K562 (cell line): Measurements from ENCODE around the gene ROR2.

ENCODE experiments used
- CHCHD3 ChIP-seq: fragments of 250-450 bp; sonication (Bioruptor Pico); IDR thresholded peaks from 2 replicates; pipeline ENCODE4 v2.1.2; 2022; ENCODE audit warnings: mild to moderate bottlenecking
- CTCF ChIP-seq, 3 experiments: IDR thresholded peaks in 2 of 3; conservative IDR thresholded peaks in 1 of 3; 2 replicates each; pipeline ENCODE4 v1.5.1; 2011 to 2012; ENCODE audit warnings: low read length in 3 of 3, mild to moderate bottlenecking in 3 of 3, control low read depth in 2 of 3, improper control_type of control experiment in 1 of 3, inconsistent platforms in 1 of 3, low read depth in 1 of 3, mixed read lengths in 1 of 3, moderate library complexity in 1 of 3; ENCODE audit not compliant: insufficient read depth in 2 of 3
- KAT7 ChIP-seq: sonication (generic); formaldehyde crosslinking; IDR thresholded peaks from 2 replicates; pipeline ENCODE4 v1.8.0; 2022; ENCODE audit warnings: missing genetic modification reagents, mild to moderate bottlenecking, borderline replicate concordance
- KHSRP ChIP-seq: fragments of 450-650 bp; IDR thresholded peaks from 2 replicates; pipeline ENCODE4 v1.6.1; 2017
- LCOR ChIP-seq: sonication (generic); formaldehyde crosslinking; IDR thresholded peaks from 2 replicates; pipeline ENCODE4 v1.8.0; 2022; ENCODE audit warnings: mild to moderate bottlenecking, missing genetic modification reagents
- ZNF384 ChIP-seq: IDR thresholded peaks from 2 replicates; pipeline ENCODE4 v1.6.1; 2012; ENCODE audit warnings: low read depth, low read length, improper control_type of control experiment
- ZSCAN29 ChIP-seq: fragments of 450-650 bp; IDR thresholded peaks from 2 replicates; pipeline ENCODE4 v1.6.1; 2017
- TF ChIP-seq, protein P1 (sequence below): sonication (generic); formaldehyde crosslinking; IDR thresholded peaks from 2 replicates; pipeline ENCODE4 v1.8.1; 2023; ENCODE audit warnings: mild to moderate bottlenecking, missing genetic modification reagents
- TF ChIP-seq, protein P2 (sequence below), 2 experiments: IDR thresholded peaks; 2 replicates each; pipeline ENCODE4 v1.6.1; 2012; ENCODE audit warnings: improper control_type of control experiment in 2 of 2, low read depth in 2 of 2, low read length in 2 of 2, borderline replicate concordance in 1 of 2

DNA sequence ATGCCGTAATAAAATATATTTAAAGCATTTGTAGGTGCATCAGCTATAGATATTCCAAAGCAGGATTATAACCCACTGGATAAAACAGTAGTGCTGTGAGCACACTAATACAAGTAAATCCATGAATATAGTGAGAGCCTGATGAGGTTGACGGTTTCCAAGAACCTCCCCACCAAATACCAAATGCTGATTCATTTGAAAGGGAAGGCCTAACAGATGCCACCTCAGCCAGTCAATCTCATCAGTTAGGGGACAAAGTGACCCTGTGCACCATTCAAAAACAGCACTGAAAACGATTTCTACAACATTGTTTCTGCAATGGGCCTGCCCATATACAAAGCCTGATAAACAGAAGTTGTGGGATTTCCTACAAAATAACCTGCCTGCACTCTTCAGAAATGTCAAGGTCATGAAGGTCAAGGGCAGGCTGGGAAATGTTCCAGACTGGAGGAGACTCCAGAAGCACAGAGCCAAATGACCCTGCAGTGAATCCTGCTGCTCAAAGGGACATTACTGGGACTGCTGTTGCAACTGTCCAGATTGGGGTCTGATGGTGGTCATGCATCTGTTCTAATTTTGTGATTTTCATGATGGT, 69.6 kb downstream of the ROR2 start:
- no peak for TF ChIP-seq CTCF (IDR thresholded peaks at IDR 0.05 in 2 of 3, conservative IDR thresholded peaks at IDR 0.05 in 1 of 3; ENCODE audit: insufficient read depth in 2 of 3, low read depth in 1 of 3, low read length in 3 of 3)
- TF ChIP-seq LCOR (CRISPR knock-in tag), result no peak
- TF ChIP-seq, protein P1, sequence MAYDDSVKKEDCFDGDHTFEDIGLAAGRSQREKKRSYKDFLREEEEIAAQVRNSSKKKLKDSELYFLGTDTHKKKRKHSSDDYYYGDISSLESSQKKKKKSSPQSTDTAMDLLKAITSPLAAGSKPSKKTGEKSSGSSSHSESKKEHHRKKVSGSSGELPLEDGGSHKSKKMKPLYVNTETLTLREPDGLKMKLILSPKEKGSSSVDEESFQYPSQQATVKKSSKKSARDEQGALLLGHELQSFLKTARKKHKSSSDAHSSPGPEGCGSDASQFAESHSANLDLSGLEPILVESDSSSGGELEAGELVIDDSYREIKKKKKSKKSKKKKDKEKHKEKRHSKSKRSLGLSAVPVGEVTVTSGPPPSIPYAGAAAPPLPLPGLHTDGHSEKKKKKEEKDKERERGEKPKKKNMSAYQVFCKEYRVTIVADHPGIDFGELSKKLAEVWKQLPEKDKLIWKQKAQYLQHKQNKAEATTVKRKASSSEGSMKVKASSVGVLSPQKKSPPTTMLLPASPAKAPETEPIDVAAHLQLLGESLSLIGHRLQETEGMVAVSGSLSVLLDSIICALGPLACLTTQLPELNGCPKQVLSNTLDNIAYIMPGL, result no peak
- TF ChIP-seq, protein P2, sequence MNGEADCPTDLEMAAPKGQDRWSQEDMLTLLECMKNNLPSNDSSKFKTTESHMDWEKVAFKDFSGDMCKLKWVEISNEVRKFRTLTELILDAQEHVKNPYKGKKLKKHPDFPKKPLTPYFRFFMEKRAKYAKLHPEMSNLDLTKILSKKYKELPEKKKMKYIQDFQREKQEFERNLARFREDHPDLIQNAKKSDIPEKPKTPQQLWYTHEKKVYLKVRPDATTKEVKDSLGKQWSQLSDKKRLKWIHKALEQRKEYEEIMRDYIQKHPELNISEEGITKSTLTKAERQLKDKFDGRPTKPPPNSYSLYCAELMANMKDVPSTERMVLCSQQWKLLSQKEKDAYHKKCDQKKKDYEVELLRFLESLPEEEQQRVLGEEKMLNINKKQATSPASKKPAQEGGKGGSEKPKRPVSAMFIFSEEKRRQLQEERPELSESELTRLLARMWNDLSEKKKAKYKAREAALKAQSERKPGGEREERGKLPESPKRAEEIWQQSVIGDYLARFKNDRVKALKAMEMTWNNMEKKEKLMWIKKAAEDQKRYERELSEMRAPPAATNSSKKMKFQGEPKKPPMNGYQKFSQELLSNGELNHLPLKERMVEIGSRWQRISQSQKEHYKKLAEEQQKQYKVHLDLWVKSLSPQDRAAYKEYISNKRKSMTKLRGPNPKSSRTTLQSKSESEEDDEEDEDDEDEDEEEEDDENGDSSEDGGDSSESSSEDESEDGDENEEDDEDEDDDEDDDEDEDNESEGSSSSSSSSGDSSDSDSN (IDR thresholded peaks at IDR 0.05; ENCODE audit: borderline replicate concordance in 1 of 2, low read depth in 2 of 2, low read length in 2 of 2), result no peak
- TF ChIP-seq ZSCAN29, result no peak
- TF ChIP-seq CHCHD3 (CRISPR knock-in tag), result no peak
- no peak for TF ChIP-seq KHSRP
- TF ChIP-seq ZNF384, result no peak
- TF ChIP-seq KAT7, result no peak
